Neural cell (in vitro differentiated cells): ENCODE data around the gene RASL11B. TPM values are rescaled to one million over a fixed set of nuclear protein-coding genes. Genes with fewer than 3 reads are reported as not detected.

Experiments used
- H2AFZ ChIP-seq: fragments of 200-600, 300-800 bp; sonication (generic), shearing (Covaris generic); 2 replicates; pipeline ENCODE4 v1.6.0; 2014; ENCODE audit warnings: low read depth, mild to moderate bottlenecking, antibody characterized with exemption, low read length, moderate library complexity
- H3F3A ChIP-seq: fragments of 200-600 bp; shearing (Covaris generic); 2 replicates; pipeline ENCODE4 v1.6.1; 2016; ENCODE audit warnings: mild to moderate bottlenecking, moderate library complexity, mixed read lengths, antibody characterized with exemption, low read length; ENCODE audit not compliant: insufficient read depth, poor library complexity, severe bottlenecking
- H3K27ac ChIP-seq: fragments of 200-600, 300-800 bp; sonication (generic), shearing (Covaris generic); 2 replicates; pipeline ENCODE4 v1.5.1; 2014; ENCODE audit warnings: mild to moderate bottlenecking, low read length, moderate library complexity
- H3K27me3 ChIP-seq: fragments of 300-800, 200-600 bp; sonication (generic), shearing (Covaris generic); 2 replicates; pipeline ENCODE4 v1.6.0; 2014; ENCODE audit warnings: mild to moderate bottlenecking, low read depth, low read length, moderate library complexity; ENCODE audit not compliant: insufficient read depth
- H3K36me3 ChIP-seq: fragments of 300-800, 200-600 bp; sonication (generic), shearing (Covaris generic); 2 replicates; pipeline ENCODE4 v1.5.1; 2014; ENCODE audit warnings: mild to moderate bottlenecking, antibody characterized with exemption, low read length, moderate library complexity; ENCODE audit not compliant: insufficient read depth
- H3K4me2 ChIP-seq: fragments of 300-800, 200-600 bp; sonication (generic), shearing (Covaris generic); 2 replicates; pipeline ENCODE4 v1.6.0; 2014; ENCODE audit warnings: mild to moderate bottlenecking, low read length
- H3K4me3 ChIP-seq: fragments of 300-800, 200-600 bp; sonication (generic), shearing (Covaris generic); 2 replicates; pipeline ENCODE4 v1.5.1; 2014; ENCODE audit warnings: mild to moderate bottlenecking, low read length, moderate library complexity
- H3K79me2 ChIP-seq: fragments of 200-600 bp; shearing (Covaris generic); replicated peaks from 2 replicates; pipeline ENCODE4 v1.6.0; 2014; ENCODE audit warnings: mild to moderate bottlenecking, low read length, moderate library complexity; ENCODE audit not compliant: insufficient read depth
- H3K9ac ChIP-seq: fragments of 300-800, 200-600 bp; sonication (generic), shearing (Covaris generic); 2 replicates; pipeline ENCODE4 v1.6.1; 2016; ENCODE audit warnings: mild to moderate bottlenecking, low read length, mixed read lengths
- H3K9me2 ChIP-seq: fragments of 200-600 bp; shearing (Covaris generic); 2 replicates; pipeline ENCODE4 v1.6.1; 2016; ENCODE audit warnings: mild to moderate bottlenecking, low read length, mixed read lengths; ENCODE audit not compliant: insufficient read depth
- H3K9me3 ChIP-seq: fragments of 200-600, 300-800 bp; sonication (generic), shearing (Covaris generic); 2 replicates; pipeline ENCODE4 v1.6.1; 2016; ENCODE audit warnings: mild to moderate bottlenecking, mixed run types, low read length, moderate library complexity, mixed read lengths
- H4K20me1 ChIP-seq: fragments of 200-600 bp; shearing (Covaris generic); 2 replicates; pipeline ENCODE4 v1.6.1; 2016; ENCODE audit warnings: mild to moderate bottlenecking, mixed run types; ENCODE audit not compliant: insufficient read depth
- CTCF ChIP-seq: fragments of 450-650 bp; IDR thresholded peaks from 2 replicates; pipeline ENCODE4 v1.5.1; 2014; ENCODE audit warnings: antibody characterized with exemption, mild to moderate bottlenecking, moderate library complexity; ENCODE audit not compliant: poor library complexity, severe bottlenecking
- EP300 ChIP-seq: fragments of 450-650 bp; conservative IDR thresholded peaks from 2 replicates; pipeline ENCODE4 v1.6.1; 2014; ENCODE audit warnings: antibody characterized with exemption, mild to moderate bottlenecking, moderate library complexity; ENCODE audit not compliant: poor library complexity, severe bottlenecking
- EZH2 ChIP-seq: fragments of 200-600, 300-800 bp; shearing (Covaris generic), sonication (generic); IDR thresholded peaks from 2 replicates; pipeline ENCODE4 v1.6.1; 2014; ENCODE audit warnings: antibody characterized with exemption, low read length, borderline replicate concordance, mild to moderate bottlenecking; ENCODE audit not compliant: insufficient read depth, poor library complexity, severe bottlenecking
- MXI1 ChIP-seq: fragments of 450-650 bp; conservative IDR thresholded peaks from 2 replicates; pipeline ENCODE4 v1.6.1; 2014; ENCODE audit warnings: antibody characterized with exemption, mild to moderate bottlenecking; ENCODE audit not compliant: poor library complexity, severe bottlenecking
- POLR2AphosphoS5 ChIP-seq: IDR thresholded peaks from 2 replicates; pipeline ENCODE4 v1.6.1; 2012
- RAD21 ChIP-seq: fragments of 450-650 bp; conservative IDR thresholded peaks from 2 replicates; pipeline ENCODE4 v1.6.1; 2014; ENCODE audit warnings: antibody characterized with exemption, mild to moderate bottlenecking, moderate library complexity
- REST ChIP-seq: IDR thresholded peaks from 2 replicates; pipeline ENCODE4 v1.6.1; 2012; ENCODE audit warnings: borderline replicate concordance
- SMC3 ChIP-seq: fragments of 450-650 bp; conservative IDR thresholded peaks from 2 replicates; pipeline ENCODE4 v1.6.1; 2014; ENCODE audit warnings: antibody characterized with exemption, mild to moderate bottlenecking, moderate library complexity; ENCODE audit not compliant: poor library complexity
- TAF1 ChIP-seq: IDR thresholded peaks from 2 replicates; pipeline ENCODE4 v1.6.1; 2012; ENCODE audit warnings: low read depth
- polyA plus RNA-seq: library from polyadenylated mRNA; depleted of rRNA; stranded (reverse); fragments of >200 nt; gene quantifications from 2 replicates; pipeline ENCODE4 v1.2.3, GENCODE V29; 2014

The RASL11B gene
- polyA plus RNA-seq, 1 donor from 2014 or later, result 2.1 TPM

- Histone ChIP-seq H2AFZ (no peak overlapping the region), H3K4me2 (no peak overlapping the region), H3K9me2 (no peaks in the 10 kb centered on the region), H4K20me1 (no peaks in the 10 kb centered on the region), H3K27ac (no peak overlapping the region), H3K36me3 (no peaks in the 10 kb centered on the region), H3K9ac (no peak overlapping the region), H3K27me3 (no peaks in the 10 kb centered on the region), H3K4me3 (no peak overlapping the region), H3K9me3 (no peaks in the 10 kb centered on the region), H3F3A (no peaks in the 10 kb centered on the region), H3K79me2 (no peaks in the 10 kb centered on the region)
- no peak for TF ChIP-seq REST
- TF ChIP-seq EP300, result no peak
- TF ChIP-seq CTCF, result no peak
- no peak for TF ChIP-seq TAF1
- TF ChIP-seq EZH2, result no peak
- TF ChIP-seq RAD21, result no peak
- TF ChIP-seq SMC3, result no peak
Observed at GRCh38 chr4:52846502-52846901, 15.6 kb upstream of the RASL11B start.

- Histone ChIP-seq H4K20me1 (no peaks in the 10 kb centered on the region), H3K9me3 (no peaks in the 10 kb centered on the region), H3K4me3 (no peak overlapping the region), H3K9me2 (no peaks in the 10 kb centered on the region), H2AFZ (no peak overlapping the region), H3K27me3 (no peaks in the 10 kb centered on the region), H3F3A (no peaks in the 10 kb centered on the region), H3K27ac (no peak overlapping the region), H3K4me2 (no peak overlapping the region), H3K79me2 (no peaks in the 10 kb centered on the region), H3K9ac (no peak overlapping the region), H3K36me3 (no peaks in the 10 kb centered on the region)
- TF ChIP-seq MXI1 (no peak), EZH2 (no peak), POLR2AphosphoS5 (no peak), CTCF (no peak), REST (no peak), RAD21 (no peak), EP300 (no peak), SMC3 (no peak), TAF1 (no peak)
Observed at GRCh38 chr4:52848254-52848653, 13.9 kb upstream of the RASL11B start.
